Immature natural killer cell (primary cell): ENCODE measurements around the gene REM1. TPM values are rescaled to one million over a fixed set of nuclear protein-coding genes. Genes with fewer than 3 reads are reported as not detected.
"Not testable (repeated sequence)": the region's sequence is repeated elsewhere in the genome, so short reads cannot be mapped to it uniquely, and the experiment has no call there.

ENCODE experiments used
- DNase-seq, 3 donors: peaks; one replicate each; pipeline ENCODE4 v3.0.0; 2022; ENCODE audit warnings: mixed read lengths in 1 of 3
- H3K27ac Mint-ChIP-seq, 6 donors: one replicate each; pipeline ENCODE4 v1.8.0; 2020; ENCODE audit warnings: mixed read lengths in 6 of 6, mild to moderate bottlenecking in 5 of 6, inconsistent platforms in 4 of 6, moderate library complexity in 3 of 6
- H3K27me3 Mint-ChIP-seq, 3 donors: one replicate each; pipeline ENCODE4 v1.8.0; 2020 to 2021; ENCODE audit warnings: low read depth in 3 of 3, mild to moderate bottlenecking in 3 of 3, mixed read lengths in 3 of 3, moderate library complexity in 3 of 3, inconsistent platforms in 1 of 3
- H3K36me3 Mint-ChIP-seq, 3 donors: one replicate each; pipeline ENCODE4 v1.8.0; 2020; ENCODE audit warnings: mixed read lengths in 3 of 3, inconsistent platforms in 2 of 3, mild to moderate bottlenecking in 2 of 3
- H3K4me1 Mint-ChIP-seq, 2 donors: one replicate each; pipeline ENCODE4 v1.8.0; 2020; ENCODE audit warnings: inconsistent platforms in 2 of 2, mild to moderate bottlenecking in 2 of 2, mixed read lengths in 2 of 2, moderate library complexity in 1 of 2
- H3K4me3 Mint-ChIP-seq, 5 donors: one replicate each; pipeline ENCODE4 v1.8.0; 2020; ENCODE audit warnings: mild to moderate bottlenecking in 5 of 5, mixed read lengths in 5 of 5, inconsistent platforms in 3 of 5, moderate library complexity in 3 of 5
- H3K9me3 Mint-ChIP-seq, 6 donors: one replicate each; pipeline ENCODE4 v1.8.0; 2020; ENCODE audit warnings: mild to moderate bottlenecking in 6 of 6, mixed read lengths in 6 of 6, inconsistent platforms in 4 of 6, moderate library complexity in 3 of 6
- polyA plus RNA-seq, 3 donors: library from polyadenylated mRNA; unstranded; fragments of 300-500 nt; fragmentation: Illumina TruSeq; gene quantifications; one replicate each; pipeline ENCODE4 v1.2.3, GENCODE V29; 2021

Gene REM1, protein sequence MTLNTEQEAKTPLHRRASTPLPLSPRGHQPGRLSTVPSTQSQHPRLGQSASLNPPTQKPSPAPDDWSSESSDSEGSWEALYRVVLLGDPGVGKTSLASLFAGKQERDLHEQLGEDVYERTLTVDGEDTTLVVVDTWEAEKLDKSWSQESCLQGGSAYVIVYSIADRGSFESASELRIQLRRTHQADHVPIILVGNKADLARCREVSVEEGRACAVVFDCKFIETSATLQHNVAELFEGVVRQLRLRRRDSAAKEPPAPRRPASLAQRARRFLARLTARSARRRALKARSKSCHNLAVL
- polyA plus RNA-seq, result not detected

DNA sequence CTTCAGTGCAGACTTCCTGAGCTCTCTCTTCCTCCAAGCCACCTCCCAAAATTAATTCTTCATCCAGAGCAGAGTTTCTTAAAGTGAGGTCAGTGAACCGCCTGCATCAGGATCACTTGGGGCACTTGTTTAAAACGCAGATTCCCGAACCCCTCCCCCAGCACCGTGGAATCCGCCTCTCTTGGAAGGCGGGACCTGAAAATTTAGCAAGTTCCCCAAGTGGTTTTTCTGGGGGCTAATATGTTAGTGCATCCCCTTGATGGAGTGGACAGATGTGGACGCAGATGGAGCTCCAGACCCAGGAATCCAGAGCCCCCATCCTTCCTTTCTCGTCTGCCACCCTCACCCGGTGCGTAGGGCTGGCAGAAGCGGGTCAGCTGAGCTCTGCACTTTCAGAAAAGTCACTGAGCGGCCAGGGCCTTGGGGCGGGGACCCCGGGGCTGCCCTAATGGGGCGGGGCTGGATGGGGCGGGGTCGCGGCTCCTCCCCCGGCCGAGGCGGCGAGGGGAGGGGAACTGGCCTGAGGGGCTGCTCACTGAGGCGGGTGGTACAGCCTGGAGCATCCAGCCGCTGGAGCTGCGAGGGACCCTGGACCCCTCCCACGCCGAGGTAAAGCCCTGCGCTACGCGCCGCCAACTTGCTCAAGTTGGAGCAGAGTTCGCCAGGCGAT, at the start of gene REM1, which contains the start of gene DEFB124:
TSS of gene REM1 (plus strand) at position 531 of the 670 bp plus-strand sequence. CDS start 1,158 bp downstream, outside the sequence.
TSS of gene DEFB124 (minus strand) at position 370 of the 670 bp plus-strand sequence. CDS start 2,114 bp downstream, outside the sequence.
- peaks cover 0 to 3% (median 0%) of the 10 kb centered on the region in 3 donors for H3K36me3 Mint-ChIP-seq
- H3K4me3 Mint-ChIP-seq, result peak within 1 kb of the TSS in 1 of 5 donors; percentile 4
- no peak within 1 kb of the TSS for H3K27ac Mint-ChIP-seq
- peaks cover 0 to 3% (median 0%) of the 10 kb centered on the region in 6 donors for H3K9me3 Mint-ChIP-seq
- no peak for DNase-seq
- H3K4me1 Mint-ChIP-seq, result peaks cover 0 to 11% of the 10 kb centered on the region in 2 donors
- H3K27me3 Mint-ChIP-seq, result peaks cover 6 to 16% (median 15%) of the 10 kb centered on the region in 3 donors

DNA sequence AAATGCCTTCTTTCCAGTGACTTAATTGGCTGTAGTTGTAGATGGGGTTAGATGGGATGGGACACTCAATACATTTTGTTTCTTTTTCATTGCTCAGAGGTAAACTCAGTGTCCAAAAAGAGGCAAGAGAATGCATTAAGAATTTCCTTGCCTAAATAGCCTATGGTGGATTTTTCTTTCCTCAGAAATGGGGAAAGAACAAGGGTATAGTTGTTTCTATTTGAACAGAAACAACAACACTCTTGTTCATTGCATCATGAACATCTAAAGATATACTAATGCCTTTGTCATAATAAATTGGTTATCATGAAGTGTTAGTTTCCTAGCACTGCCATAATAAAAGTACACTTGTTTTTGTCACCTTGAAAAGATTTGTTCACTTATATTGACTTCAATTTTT, 49.3 kb upstream of the REM1 start:
- no peak for DNase-seq
- Mint-ChIP-seq H3K27ac (no peak overlapping the region), H3K4me1 (no peaks in the 10 kb centered on the region), H3K4me3 (no peak overlapping the region), H3K9me3 (peaks cover 0 to 2% (median 0%) of the 10 kb centered on the region in 6 donors), H3K27me3 (peaks cover 2 to 5% (median 2%) of the 10 kb centered on the region in 3 donors), H3K36me3 (no peaks in the 10 kb centered on the region)

DNA sequence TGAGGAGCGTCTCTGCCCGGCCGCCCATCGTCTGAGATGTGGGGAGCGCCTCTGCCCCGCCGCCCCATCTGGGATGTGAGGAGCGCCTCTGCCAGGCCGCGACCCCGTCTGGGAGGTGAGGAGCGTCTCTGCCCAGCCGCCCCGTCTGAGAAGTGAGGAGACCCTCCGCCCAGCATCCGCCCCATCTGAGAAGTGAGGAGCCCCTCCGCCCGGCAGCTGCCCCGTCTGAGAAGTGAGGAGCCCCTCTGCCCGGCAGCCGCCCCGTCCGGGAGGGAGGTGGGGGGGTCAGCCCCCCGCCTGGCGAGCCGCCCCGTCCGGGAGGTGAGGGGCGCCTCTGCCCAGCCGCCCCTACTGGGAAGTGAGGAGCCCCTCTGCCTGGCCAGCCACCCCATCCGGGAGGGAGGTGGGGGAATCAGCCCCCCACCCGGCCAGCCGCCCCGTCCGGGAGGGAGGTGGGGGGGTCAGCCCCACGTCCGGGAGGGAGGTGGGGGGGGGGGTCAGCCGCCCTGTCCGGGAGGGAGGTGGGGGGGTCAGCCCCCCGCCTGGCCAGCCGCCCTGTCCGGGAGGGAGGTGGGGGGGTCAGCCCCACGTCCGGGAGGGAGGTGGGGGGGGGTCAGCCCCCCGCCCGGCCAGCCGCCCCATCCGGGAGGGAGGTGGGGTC, 48.1 kb upstream of the REM1 start:
- H3K27ac Mint-ChIP-seq, H3K4me1 Mint-ChIP-seq, H3K27me3 Mint-ChIP-seq: not testable (repeated sequence)

DNA sequence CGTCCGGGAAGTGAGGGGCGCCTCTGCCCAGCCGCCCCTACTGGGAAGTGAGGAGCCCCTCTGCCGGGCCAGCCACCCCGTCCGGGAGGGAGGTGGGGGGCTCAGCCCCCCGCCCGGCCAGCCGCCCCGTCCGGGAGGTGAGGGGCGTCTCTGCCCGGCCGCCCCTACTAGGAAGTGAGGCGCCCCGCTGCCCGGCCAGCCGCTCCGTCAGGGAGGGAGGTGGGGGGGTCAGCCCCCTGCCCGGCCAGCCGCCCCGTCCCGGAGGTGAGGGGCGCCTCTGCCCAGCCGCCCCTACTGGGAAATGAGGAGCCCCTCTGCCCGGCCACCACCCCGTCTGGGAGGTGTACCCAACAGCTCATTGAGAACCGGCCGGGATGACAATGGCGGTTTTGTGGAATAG, 47.5 kb upstream of the REM1 start:
- not testable (repeated sequence) for H3K27ac Mint-ChIP-seq, H3K4me1 Mint-ChIP-seq, H3K9me3 Mint-ChIP-seq, DNase-seq, H3K4me3 Mint-ChIP-seq, H3K36me3 Mint-ChIP-seq, H3K27me3 Mint-ChIP-seq

More for the DNA sequence above, 48.1 kb upstream of the REM1 start:
- DNase-seq, H3K4me3 Mint-ChIP-seq, H3K36me3 Mint-ChIP-seq, H3K9me3 Mint-ChIP-seq: not testable (repeated sequence)

DNA sequence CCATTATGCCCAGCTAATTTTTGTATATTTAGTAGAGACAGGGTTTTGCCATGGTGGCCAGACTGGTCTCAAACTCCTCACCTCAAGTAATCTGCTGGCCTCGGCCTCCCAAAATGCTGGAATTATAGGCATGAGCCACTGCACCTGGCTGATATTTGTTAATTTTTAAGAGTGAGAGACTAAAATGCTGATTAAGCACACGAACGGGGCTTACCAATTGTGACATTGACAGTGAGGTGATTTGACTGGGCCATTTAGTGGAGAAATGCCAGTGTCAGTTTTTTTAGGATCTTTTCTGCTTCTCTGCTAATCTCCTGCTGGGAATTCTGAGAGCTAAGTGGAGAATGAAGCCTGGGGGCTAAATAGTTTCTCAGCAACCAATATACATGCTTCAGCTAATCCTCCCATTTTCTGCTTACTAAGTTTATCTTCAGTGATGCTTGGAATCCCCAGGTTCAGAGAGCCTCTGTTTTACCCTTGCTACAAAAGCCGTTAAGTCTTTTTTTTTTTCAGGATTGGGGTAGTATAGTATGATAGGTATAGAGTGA, 44.4 kb upstream of the REM1 start:
- no peak overlapping the region for H3K27ac Mint-ChIP-seq
- no peak overlapping the region for H3K4me3 Mint-ChIP-seq
- peaks cover 0 to 2% (median 0%) of the 10 kb centered on the region in 6 donors for H3K9me3 Mint-ChIP-seq

DNA sequence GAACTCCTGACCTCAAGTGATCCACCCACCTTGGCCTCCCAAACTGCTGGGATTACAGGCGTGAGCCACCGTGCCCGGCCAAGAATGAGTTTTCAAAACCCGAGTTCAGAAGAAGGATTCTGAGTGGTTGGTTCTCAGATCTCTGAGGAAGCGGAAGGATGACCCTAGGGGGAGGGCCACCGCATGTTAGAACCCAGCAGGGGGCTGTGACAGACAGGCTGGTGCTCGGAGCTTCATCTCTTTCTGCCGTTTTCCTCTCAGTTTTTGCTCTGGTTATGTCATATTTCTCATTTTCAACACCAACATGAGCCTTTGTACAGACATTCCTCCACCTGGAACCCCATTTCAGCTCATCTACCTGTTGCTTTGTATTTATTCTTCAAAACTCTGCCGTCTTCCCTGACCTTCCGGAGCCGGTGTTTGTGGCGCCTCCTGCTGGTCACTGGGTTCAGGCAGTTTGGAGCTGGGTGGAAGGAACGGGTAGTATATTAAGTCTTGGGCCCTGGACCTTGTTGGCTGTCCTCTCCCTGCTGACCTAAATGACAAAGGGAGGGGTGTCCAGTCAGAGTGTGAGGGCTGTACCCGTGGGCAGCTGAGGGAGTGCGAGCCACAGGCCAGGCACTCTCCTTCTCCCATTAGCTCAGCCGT, 35.0 kb upstream of the REM1 start, which contains the start of gene DEFB123:
TSS of gene DEFB123 (plus strand) at position 621 of the 648 bp plus-strand sequence. CDS start 67 bp downstream, outside the sequence.
- H3K9me3 Mint-ChIP-seq, result no peaks in the 10 kb centered on the region
- DNase-seq, result no peak
- no peak within 1 kb of the TSS for H3K27ac Mint-ChIP-seq
- H3K36me3 Mint-ChIP-seq, result no peaks in the 10 kb centered on the region
- no peaks in the 10 kb centered on the region for H3K4me1 Mint-ChIP-seq
- peaks cover 2 to 6% (median 6%) of the 10 kb centered on the region in 3 donors for H3K27me3 Mint-ChIP-seq
- no peak within 1 kb of the TSS for H3K4me3 Mint-ChIP-seq

More for the DNA sequence above, 44.4 kb upstream of the REM1 start:
- Mint-ChIP-seq H3K27me3 (peaks cover 5 to 8% (median 8%) of the 10 kb centered on the region in 3 donors), H3K4me1 (no peaks in the 10 kb centered on the region), H3K36me3 (no peaks in the 10 kb centered on the region)
- DNase-seq, result no peak

DNA sequence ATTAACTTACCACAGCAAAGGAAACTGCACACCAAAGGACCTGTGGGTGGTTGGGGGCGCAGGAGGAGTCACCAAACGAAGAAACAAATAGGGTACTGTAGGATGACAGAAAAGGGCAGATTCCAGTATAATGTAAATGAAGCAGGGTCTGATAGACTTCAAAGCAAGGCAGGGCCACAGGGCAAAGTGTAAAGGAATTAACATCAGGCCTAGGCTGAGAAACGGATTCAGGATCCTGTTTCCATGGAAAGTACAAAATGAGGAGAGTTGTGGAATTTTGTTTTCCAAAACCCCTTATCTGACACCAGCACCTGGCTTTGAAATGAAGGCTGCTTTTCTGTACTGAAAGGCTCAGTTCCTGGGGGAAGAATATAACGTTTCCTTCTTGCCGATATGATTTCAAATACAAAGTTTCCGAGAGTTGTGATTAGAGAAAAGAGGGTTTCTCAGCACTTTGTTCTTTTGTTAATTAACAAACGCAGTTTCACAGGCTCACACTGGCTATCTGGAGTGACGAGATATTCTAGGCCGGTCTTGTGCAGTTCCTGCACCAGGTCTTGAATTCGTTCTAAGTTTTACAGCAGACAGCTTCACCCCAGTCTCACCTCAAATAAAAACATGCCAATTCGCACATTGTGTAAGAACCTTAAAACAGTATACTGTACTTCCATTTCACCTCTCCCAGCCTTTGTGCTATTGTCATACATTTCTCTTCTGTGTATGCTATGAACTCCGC, 28.8 kb upstream of the REM1 start:
- Mint-ChIP-seq H3K27me3 (peaks cover 0 to 9% (median 9%) of the 10 kb centered on the region in 3 donors), H3K4me3 (no peak overlapping the region), H3K4me1 (no peaks in the 10 kb centered on the region)

DNA sequence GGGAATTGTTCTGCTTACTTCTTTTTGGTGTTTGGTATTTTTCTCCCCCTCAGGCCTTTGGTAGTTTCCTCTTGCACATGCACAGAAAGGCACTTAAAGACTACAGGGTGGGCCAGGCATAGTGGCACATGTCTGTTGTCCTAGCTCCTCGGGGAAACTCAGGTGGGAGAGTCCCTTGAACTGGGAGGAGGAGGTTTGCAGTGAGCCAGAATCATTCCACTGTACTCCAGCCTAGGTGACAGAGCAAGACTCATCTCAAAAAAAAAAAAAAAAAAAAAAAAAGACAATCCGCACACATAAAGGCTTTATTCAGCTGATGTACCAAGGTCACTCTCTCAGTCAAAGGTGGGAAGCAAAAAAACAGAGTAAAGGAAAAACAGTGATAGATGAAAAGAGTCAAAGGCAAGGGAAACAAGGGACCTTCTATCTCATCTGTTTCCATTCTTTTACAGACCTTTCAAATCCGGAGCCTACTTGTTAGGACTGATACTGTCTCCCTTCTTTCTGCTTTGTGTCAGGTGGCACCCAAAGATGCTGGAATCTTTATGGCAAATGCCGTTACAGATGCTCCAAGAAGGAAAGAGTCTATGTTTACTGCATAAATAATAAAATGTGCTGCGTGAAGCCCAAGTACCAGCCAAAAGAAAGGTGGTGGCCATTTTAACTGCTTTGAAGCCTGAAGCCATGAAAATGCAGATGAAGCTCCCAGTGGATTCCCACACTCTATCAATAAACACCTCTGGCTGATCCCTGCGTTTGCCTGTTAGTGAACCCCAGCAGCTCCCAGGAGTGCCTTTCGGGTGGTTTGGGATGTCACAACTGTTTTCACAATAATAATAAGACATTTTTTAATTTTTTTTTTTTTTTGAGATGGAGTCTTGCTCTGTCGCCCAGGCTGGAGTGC, 25.3 kb upstream of the REM1 start:
- Mint-ChIP-seq H3K4me1 (no peaks in the 10 kb centered on the region), H3K9me3 (no peaks in the 10 kb centered on the region), H3K36me3 (peaks cover 0 to 3% (median 0%) of the 10 kb centered on the region in 3 donors)

More for the DNA sequence above, 28.8 kb upstream of the REM1 start:
- Mint-ChIP-seq H3K36me3 (peaks cover 0 to 3% (median 0%) of the 10 kb centered on the region in 3 donors), H3K27ac (no peak overlapping the region), H3K9me3 (no peaks in the 10 kb centered on the region)
- no peak for DNase-seq

DNA sequence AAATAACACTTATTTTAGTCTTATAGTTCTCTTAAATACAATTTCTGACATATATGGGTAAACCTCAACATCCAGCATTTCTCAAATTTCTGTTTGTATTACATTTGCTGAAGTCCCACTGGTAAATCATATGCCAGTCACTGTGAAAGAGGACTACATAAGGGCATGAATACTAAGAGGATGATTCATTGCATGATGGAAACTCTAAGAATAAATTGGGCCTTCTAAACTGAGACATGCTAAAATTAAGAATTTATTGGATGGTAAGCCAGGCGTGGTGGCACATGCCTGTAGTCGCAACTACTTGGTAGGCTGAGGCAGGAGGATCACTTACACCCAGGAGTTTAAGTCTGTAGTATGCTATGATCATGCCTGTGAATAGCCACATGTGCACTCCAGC, 22.5 kb upstream of the REM1 start:
- Mint-ChIP-seq H3K27me3 (peaks cover 3 to 13% (median 11%) of the 10 kb centered on the region in 3 donors), H3K9me3 (peaks cover 0 to 2% (median 0%) of the 10 kb centered on the region in 6 donors), H3K4me1 (no peaks in the 10 kb centered on the region), H3K36me3 (no peaks in the 10 kb centered on the region), H3K27ac (no peak overlapping the region), H3K4me3 (no peak overlapping the region)
- DNase-seq, result no peak

More for the DNA sequence above, 25.3 kb upstream of the REM1 start:
- Mint-ChIP-seq H3K4me3 (no peak overlapping the region), H3K27ac (no peak overlapping the region), H3K27me3 (peaks cover 3 to 11% (median 9%) of the 10 kb centered on the region in 3 donors)
- no peak for DNase-seq

DNA sequence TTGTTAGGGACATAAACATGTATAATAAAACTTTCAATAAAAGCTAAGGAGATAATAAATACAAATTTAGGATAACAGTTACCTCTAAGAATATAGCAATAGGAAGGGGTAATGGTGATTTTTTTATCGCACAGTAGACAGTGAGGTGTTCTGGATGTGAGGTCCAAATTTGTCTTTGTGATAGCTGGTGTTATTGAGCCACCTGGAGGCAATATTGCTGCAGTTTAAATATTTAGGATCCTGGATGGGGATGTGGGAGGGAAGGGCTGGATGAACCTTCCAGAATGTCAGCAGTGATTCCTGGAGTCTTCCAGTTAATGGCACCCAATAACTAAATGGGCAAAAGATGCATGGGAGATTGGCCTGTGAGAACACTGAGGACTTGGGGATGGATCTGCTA, 20.7 kb upstream of the REM1 start:
- H3K4me1 Mint-ChIP-seq, result no peaks in the 10 kb centered on the region
- H3K9me3 Mint-ChIP-seq, result peaks cover 0 to 2% (median 0%) of the 10 kb centered on the region in 6 donors
- peaks cover 3 to 13% (median 10%) of the 10 kb centered on the region in 3 donors for H3K27me3 Mint-ChIP-seq
- DNase-seq, result no peak
- H3K27ac Mint-ChIP-seq, result no peak overlapping the region
- H3K4me3 Mint-ChIP-seq, result no peak overlapping the region
- H3K36me3 Mint-ChIP-seq, result no peaks in the 10 kb centered on the region

DNA sequence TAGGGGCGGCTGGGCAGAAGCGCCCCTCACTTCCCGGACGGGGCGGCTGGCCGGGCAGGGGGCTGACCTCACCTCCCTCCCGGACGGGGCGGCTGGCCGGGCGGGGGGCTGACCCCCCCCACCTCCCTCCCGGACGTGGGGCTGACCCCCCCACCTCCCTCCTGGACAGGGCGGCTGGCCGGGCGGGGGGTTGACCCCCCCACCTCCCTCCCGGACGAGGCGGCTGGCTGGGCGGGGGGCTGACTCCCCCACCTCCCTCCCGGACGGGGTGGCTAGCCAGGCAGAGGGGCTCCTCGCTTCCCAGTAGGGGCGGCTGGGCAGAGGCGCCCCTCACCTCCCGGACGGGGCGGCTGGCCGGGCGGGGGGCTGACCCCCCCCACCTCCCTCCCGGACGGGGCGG, 4.1 kb upstream of the REM1 start:
- not testable (repeated sequence) for DNase-seq, H3K4me3 Mint-ChIP-seq, H3K27ac Mint-ChIP-seq, H3K9me3 Mint-ChIP-seq, H3K36me3 Mint-ChIP-seq
- Mint-ChIP-seq H3K27me3 (peaks cover 2 to 14% (median 4%) of the 10 kb centered on the region in 3 donors), H3K4me1 (peaks cover 0 to 11% of the 10 kb centered on the region in 2 donors)
